K562 (cell line): ENCODE measurements around the gene MADD. TPM values are rescaled to one million over a fixed set of nuclear protein-coding genes. Genes with fewer than 3 reads are reported as not detected.
A peak's percentile ranks its signal among the peaks of the same experiment; 100 is the strongest.

ENCODE experiments used
- BRD9 ChIP-seq: fragments of 450-650 bp; IDR thresholded peaks from 2 replicates; pipeline ENCODE4 v1.6.1; 2018; ENCODE audit warnings: low read depth; ENCODE audit not compliant: partially characterized antibody
- C11orf30 ChIP-seq: fragments of 450-650 bp; IDR thresholded peaks from 2 replicates; pipeline ENCODE4 v1.6.1; 2016; ENCODE audit warnings: low read depth, mild to moderate bottlenecking
- CREM ChIP-seq: IDR thresholded peaks from 2 replicates; pipeline ENCODE4 v1.6.1; 2014; ENCODE audit warnings: antibody characterized with exemption, low read depth
- CSDE1 ChIP-seq, 2 experiments: fragments of 450-650 bp; IDR thresholded peaks; 2 replicates each; pipeline ENCODE4 v1.6.1; 2016; ENCODE audit warnings: mild to moderate bottlenecking in 1 of 2
- DPF2 ChIP-seq: fragments of 450-650 bp; IDR thresholded peaks from 2 replicates; pipeline ENCODE4 v1.6.1; 2016
- HNRNPUL1 ChIP-seq: fragments of 200-400 bp; formaldehyde crosslinking; IDR thresholded peaks from 2 replicates; pipeline ENCODE4 v1.6.1; 2017; ENCODE audit warnings: low read length
- IFI16 ChIP-seq: fragments of 250-450 bp; sonication (Bioruptor Pico); IDR thresholded peaks from 2 replicates; pipeline ENCODE4 v2.1.2; 2022; ENCODE audit warnings: mild to moderate bottlenecking, inconsistent platforms
- JUNB ChIP-seq: fragments of 450-650 bp; formaldehyde crosslinking; conservative IDR thresholded peaks from 2 replicates; pipeline ENCODE4 v1.4.0; 2020; ENCODE audit warnings: mild to moderate bottlenecking
- KDM4B ChIP-seq, 2 experiments: fragments of 450-650 bp in 1 of 2; sonication (generic) in 1 of 2; IDR thresholded peaks; 2 replicates each; pipeline ENCODE4 v1.6.1; 2016 to 2017; ENCODE audit warnings: borderline replicate concordance in 2 of 2, antibody characterized with exemption in 1 of 2, low read depth in 1 of 2, mild to moderate bottlenecking in 1 of 2
- NFXL1 ChIP-seq: fragments of 450-650 bp; formaldehyde crosslinking; IDR thresholded peaks from 2 replicates; pipeline ENCODE4 v1.4.0; 2021; ENCODE audit warnings: mild to moderate bottlenecking
- NR1H2 ChIP-seq: sonication (generic); formaldehyde crosslinking; IDR thresholded peaks from 2 replicates; pipeline ENCODE4 v1.4.0; 2020; ENCODE audit warnings: mild to moderate bottlenecking, missing genetic modification reagents
- RBM34 ChIP-seq: fragments of 200-400 bp; formaldehyde crosslinking; IDR thresholded peaks from 2 replicates; pipeline ENCODE4 v1.6.1; 2018; ENCODE audit warnings: low read length, borderline replicate concordance; ENCODE audit not compliant: insufficient read depth
- SMARCE1 ChIP-seq: fragments of 450-650 bp; IDR thresholded peaks from 2 replicates; pipeline ENCODE4 v1.7.1; 2016; ENCODE audit warnings: mild to moderate bottlenecking
- ZEB2 ChIP-seq: fragments of 450-650 bp; IDR thresholded peaks from 2 replicates; pipeline ENCODE4 v1.6.1; 2016
- ZNF232 ChIP-seq: sonication (generic); formaldehyde crosslinking; IDR thresholded peaks from 2 replicates; pipeline ENCODE4 v1.8.0; 2022; ENCODE audit warnings: mild to moderate bottlenecking, missing genetic modification reagents
- ZNF57 ChIP-seq: fragments of 450-650 bp; formaldehyde crosslinking; IDR thresholded peaks from 2 replicates; pipeline ENCODE4 v1.4.0; 2020; ENCODE audit warnings: mild to moderate bottlenecking, moderate library complexity
- ZNF644 ChIP-seq: fragments of 200-800 bp; sonication (Bioruptor generic); IDR thresholded peaks from 2 replicates; pipeline ENCODE4 v1.6.1; 2016; ENCODE audit warnings: low read depth, missing genetic modification characterization, missing compliant biosample characterization
- polyA plus RNA-seq, 8 experiments: library from polyadenylated mRNA; depleted of rRNA in 4 of 8; stranded (reverse) in 5 of 8; unstranded in 3 of 8; fragments of >200 nt; fragmentation: Nextera tagmentation in 2 of 8; fragmentation: Illumina TruSeq in 1 of 8; extraction: Ambion mirVana in 2 of 8; extraction: Trizol in 1 of 8; gene quantifications; 2 replicates each; pipeline versions ENCODE4 v1.2.1 to v1.2.3, GENCODE V29; 2011 to 2014; ENCODE audit warnings: inconsistent platforms in 1 of 8, missing spikeins in 1 of 8
- total RNA-seq, 7 experiments: library from RNA; depleted of rRNA in 6 of 7; stranded (reverse); fragments of >200 nt in 6 of 7; fragmentation: Illumina TruSeq in 2 of 7; extraction: Trizol in 2 of 7; gene quantifications; 2 replicates each; pipeline versions ENCODE4 v1.2.1 to v1.2.3, GENCODE V29; 2011 to 2021; ENCODE audit warnings: low replicate concordance in 1 of 7
- TF ChIP-seq, protein P1 (sequence below): fragments of 250-450 bp; sonication (Bioruptor Pico); IDR thresholded peaks from 2 replicates; pipeline ENCODE4 v1.4.0; 2020
- TF ChIP-seq, protein P2 (sequence below): fragments of 250-450 bp; sonication (Bioruptor Pico); IDR thresholded peaks from 2 replicates; pipeline ENCODE4 v1.4.0; 2020; ENCODE audit warnings: mild to moderate bottlenecking, moderate library complexity
- TF ChIP-seq, protein P3 (sequence below), 3 experiments: fragments of 200-800 bp in 1 of 3; sonication (Bioruptor generic) in 1 of 3; sonication (generic) in 1 of 3; formaldehyde crosslinking in 1 of 3; IDR thresholded peaks; 2 replicates each; pipeline versions ENCODE4 v1.6.1 to v1.8.0; 2016 to 2022; ENCODE audit warnings: mild to moderate bottlenecking in 2 of 3, missing compliant biosample characterization in 2 of 3, missing genetic modification characterization in 2 of 3, missing genetic modification reagents in 1 of 3

Gene MADD
- total and polyA plus RNA-seq, 9 of the 15 experiments (the other 6 are each of a cell fraction or from before 2014, with no cell fraction given), result 0.68 to 57.6 (median 33.6) TPM

DNA sequence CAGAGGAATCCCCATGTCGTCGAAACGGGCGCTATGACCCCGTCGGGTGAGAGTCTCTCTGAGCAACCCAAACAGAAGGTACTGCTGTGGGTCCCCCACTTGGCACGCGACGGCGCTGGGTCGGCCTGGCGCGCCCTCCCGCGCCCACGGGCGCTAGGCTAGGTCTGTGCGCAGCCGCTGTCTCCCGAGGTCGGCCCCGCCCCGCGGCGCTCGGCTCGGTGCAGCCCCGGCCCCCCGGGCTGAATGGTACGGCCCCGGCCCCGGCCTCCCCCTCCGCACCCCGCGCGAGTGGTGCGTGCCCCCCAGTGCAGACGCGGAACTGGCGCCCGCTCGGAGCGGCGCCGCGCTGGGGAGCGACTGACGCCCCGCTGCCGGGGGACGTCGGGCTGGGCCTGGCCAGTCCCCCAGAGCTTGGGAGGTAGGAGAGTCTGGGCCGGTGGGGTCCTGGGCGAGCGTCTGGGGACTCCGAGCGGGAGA, at the start of gene MADD (continued):
- TF ChIP-seq ZNF232 (CRISPR knock-in tag), result no peak
- TF ChIP-seq DPF2, result no peak
- no peak for TF ChIP-seq KDM4B (IDR thresholded peaks at IDR 0.05; ENCODE audit: borderline replicate concordance in 2 of 2, low read depth in 1 of 2)
- no peak for TF ChIP-seq ZEB2
- TF ChIP-seq BRD9, result no peak
- TF ChIP-seq SMARCE1, result no peak
- TF ChIP-seq IFI16 (CRISPR knock-in tag), result no peak
- TF ChIP-seq ZNF644 (tag), result no peak
- TF ChIP-seq CREM, result peak; percentile 75
- no peak for TF ChIP-seq NFXL1
- no peak for TF ChIP-seq HNRNPUL1
- TF ChIP-seq, protein P1, sequence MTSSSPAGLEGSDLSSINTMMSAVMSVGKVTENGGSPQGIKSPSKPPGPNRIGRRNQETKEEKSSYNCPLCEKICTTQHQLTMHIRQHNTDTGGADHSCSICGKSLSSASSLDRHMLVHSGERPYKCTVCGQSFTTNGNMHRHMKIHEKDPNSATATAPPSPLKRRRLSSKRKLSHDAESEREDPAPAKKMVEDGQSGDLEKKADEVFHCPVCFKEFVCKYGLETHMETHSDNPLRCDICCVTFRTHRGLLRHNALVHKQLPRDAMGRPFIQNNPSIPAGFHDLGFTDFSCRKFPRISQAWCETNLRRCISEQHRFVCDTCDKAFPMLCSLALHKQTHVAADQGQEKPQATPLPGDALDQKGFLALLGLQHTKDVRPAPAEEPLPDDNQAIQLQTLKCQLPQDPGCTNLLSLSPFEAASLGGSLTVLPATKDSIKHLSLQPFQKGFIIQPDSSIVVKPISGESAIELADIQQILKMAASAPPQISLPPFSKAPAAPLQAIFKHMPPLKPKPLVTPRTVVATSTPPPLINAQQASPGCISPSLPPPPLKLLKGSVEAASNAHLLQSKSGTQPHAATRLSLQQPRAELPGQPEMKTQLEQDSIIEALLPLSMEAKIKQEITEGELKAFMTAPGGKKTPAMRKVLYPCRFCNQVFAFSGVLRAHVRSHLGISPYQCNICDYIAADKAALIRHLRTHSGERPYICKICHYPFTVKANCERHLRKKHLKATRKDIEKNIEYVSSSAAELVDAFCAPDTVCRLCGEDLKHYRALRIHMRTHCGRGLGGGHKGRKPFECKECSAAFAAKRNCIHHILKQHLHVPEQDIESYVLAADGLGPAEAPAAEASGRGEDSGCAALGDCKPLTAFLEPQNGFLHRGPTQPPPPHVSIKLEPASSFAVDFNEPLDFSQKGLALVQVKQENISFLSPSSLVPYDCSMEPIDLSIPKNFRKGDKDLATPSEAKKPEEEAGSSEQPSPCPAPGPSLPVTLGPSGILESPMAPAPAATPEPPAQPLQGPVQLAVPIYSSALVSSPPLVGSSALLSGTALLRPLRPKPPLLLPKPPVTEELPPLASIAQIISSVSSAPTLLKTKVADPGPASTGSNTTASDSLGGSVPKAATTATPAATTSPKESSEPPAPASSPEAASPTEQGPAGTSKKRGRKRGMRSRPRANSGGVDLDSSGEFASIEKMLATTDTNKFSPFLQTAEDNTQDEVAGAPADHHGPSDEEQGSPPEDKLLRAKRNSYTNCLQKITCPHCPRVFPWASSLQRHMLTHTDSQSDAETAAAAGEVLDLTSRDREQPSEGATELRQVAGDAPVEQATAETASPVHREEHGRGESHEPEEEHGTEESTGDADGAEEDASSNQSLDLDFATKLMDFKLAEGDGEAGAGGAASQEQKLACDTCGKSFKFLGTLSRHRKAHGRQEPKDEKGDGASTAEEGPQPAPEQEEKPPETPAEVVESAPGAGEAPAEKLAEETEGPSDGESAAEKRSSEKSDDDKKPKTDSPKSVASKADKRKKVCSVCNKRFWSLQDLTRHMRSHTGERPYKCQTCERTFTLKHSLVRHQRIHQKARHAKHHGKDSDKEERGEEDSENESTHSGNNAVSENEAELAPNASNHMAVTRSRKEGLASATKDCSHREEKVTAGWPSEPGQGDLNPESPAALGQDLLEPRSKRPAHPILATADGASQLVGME (CRISPR knock-in tag), result no peak
- TF ChIP-seq C11orf30, result no peak
- no peak for TF ChIP-seq JUNB (CRISPR knock-in tag)
- no peak for TF ChIP-seq ZNF57 (CRISPR knock-in tag)
- TF ChIP-seq, protein P2, sequence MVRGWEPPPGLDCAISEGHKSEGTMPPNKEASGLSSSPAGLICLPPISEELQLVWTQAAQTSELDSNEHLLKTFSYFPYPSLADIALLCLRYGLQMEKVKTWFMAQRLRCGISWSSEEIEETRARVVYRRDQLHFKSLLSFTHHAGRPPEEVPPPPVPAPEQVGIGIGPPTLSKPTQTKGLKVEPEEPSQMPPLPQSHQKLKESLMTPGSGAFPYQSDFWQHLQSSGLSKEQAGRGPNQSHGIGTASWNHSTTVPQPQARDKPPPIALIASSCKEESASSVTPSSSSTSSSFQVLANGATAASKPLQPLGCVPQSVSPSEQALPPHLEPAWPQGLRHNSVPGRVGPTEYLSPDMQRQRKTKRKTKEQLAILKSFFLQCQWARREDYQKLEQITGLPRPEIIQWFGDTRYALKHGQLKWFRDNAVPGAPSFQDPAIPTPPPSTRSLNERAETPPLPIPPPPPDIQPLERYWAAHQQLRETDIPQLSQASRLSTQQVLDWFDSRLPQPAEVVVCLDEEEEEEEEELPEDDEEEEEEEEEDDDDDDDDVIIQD (CRISPR knock-in tag), result no peak
- TF ChIP-seq NR1H2 (CRISPR knock-in tag), result no peak
- no peak for TF ChIP-seq RBM34
- TF ChIP-seq CSDE1 (IDR thresholded peaks at IDR 0.05), result no peak
- TF ChIP-seq, protein P3, sequence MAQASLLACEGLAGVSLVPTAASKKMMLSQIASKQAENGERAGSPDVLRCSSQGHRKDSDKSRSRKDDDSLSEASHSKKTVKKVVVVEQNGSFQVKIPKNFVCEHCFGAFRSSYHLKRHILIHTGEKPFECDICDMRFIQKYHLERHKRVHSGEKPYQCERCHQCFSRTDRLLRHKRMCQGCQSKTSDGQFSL (CRISPR knock-in tag; IDR thresholded peaks at IDR 0.05), result no peak
- TF ChIP-seq, protein P3 (tag; IDR thresholded peaks at IDR 0.05), result peak in 1 of 2 experiments; percentile 2; a peak in 1 of 4 replicates
